Stimulated activated CD4-positive, alpha-beta T cell treated with anti-CD3 and anti-CD28 coated beads, TNF-alpha, amount 100 ng/mL, for 48 hours (primary cell): Measurements from ENCODE around the gene DMGDH.

Source experiments
- DNase-seq, 3 donors: peaks; one replicate each; pipeline ENCODE4 v3.0.0-alpha.2; 2020; ENCODE audit warnings: low read depth in 3 of 3

The DMGDH gene

GRCh38 chr5:79069488-79070349 lies at the start of gene DMGDH, which contains the start of gene BHMT2:
Gene DMGDH (minus strand): TSS chr5:79069674. CDS start chr5:79069620, 54 bp downstream.
Gene BHMT2 (plus strand): TSS chr5:79069767. CDS start chr5:79069783, 16 bp downstream.
- DNase-seq = no peak

DNA sequence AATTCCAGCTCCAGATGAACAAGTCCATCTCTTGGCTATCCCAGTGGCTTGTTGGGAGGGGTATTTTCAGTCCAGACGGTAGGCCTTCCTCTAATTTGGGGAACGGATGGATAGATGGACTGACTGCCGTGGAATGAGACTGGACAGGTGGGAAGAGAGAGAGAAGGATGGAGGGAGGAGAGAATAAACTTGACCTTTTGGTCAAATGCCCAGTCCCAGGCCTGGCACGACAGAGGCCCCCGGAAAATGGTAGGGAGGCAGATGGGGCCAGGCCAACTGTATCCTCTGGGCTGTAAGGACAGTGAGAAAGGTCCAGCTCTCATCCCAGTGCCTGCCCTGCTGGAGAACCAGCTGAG lies 43.2 kb upstream of the DMGDH start:
- DNase-seq = no peak

DNA sequence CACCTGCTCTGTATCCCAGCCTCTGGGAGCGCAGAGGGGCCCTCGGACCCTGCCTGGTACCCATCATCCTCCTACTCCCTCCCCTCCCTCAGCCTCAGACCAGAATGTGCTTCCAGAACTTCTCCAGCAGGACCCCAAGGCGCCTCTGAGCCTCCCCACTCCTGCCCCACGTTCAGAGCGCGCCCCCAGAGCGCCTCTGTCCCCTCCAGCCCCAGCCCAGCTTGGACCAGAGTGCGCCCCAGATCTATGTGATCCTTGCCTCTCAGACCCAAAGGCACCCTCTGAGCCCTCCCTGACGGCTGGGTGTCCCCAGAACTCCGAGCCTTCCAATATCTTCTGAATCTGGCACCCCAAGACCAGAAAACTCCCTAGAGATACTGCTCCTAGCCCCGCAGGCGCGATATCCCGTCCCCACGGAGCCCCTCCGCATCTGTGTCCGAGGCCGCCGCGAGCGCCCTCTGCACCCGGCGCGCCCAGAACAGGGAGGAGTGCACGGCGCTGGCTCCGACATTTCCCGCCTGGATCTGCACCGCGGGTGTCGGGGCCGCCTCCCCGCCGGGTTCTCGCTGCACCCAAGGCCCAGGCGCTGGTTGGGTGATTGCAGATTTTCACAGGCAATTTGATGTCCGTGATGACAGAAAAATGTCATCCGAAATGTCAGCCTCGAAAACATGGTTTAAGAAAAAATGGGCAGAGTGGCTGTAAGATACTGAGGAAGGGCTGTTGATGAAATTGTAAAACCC lies 42.7 kb upstream of the DMGDH start:
- DNase-seq = no peak

GRCh38 chr5:79111387-79111959 lies 42.0 kb upstream of the DMGDH start, which contains the start of gene BHMT:
Gene BHMT (plus strand): TSS chr5:79111809. CDS start chr5:79111886, 77 bp downstream.
- DNase-seq = no peak

DNA sequence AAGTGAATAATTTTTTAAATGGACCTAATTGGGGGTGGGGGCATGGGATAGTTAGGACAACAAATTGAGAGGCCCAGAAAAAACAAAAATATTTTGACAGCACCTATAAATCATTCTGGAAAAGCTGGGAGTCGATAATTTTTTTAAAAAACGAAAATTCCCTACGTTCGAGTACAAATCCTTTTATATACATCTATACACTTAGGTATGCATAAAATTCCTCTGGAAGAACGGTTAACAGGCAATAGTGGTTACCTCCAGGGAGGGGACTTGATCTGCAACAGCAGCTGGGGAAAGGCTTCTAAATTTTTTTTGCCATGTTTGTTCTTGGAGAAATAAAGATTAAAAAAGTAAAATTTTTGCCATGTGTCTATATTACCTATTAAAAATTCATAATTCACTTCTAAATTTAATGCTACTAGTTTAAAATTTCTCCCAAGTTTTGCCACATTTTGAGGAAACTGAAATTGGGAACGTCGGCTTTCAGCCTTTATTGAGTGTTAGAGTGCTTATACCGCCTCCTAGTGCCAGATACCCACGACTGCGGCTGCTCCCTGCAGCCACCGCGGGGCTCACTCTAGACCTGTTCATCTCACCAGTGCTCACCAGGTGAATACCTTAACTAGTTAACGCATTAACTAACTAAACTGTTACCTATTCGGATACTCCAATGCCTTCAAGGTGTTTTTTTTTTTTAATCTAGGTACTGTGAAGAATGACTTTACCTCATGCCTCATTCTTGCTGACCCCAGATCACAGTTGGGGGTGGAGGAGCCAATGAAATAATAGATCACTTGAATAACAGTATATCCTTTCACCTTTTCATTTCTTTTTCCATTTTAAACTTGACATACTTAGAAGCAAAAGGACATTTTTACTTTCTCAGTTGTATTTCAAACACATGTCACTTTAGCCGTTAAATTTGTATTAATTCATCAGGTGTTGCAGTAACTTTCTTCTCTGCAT lies 40.3 kb upstream of the DMGDH start:
- DNase-seq = peak in 2 of 3 donors; percentile 10 to 19

DNA sequence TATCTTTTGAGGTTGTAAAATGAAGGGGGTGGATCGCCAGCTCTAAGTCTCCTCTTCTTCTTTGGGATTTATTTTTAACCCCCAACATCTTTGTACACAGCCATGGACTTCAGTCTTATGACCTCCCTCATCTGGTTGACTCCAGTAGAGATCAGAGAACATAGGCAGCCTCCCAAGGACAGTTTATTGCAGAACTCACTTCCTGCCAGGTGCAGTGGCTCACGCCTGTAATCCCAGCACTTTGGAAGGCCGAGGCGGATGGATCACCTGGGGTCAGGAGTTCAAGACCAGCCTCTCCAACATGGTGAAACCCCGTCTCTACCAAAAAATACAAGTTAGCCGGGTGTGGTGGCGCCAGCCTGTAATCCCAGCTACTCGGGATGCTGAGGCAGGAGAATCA lies 39.3 kb upstream of the DMGDH start:
- no peak for DNase-seq

DNA sequence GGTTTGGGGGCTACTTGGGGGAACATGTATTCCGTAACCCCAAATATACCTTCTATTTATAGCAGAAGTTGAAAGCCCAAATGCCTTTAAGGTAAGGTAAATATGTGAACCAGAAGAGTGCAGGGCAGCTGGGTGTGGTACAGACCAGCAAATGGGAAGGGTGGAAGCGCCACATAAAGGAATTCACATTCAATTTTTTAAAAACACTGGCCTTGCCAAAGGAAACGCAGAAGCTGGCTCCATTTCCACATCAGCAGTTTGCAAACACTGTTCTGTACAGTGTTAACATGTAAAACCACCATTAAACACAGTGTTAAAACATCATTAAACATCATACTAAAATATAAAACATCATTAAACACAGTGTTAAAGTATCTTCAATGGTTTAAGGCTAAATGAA lies 38.6 kb upstream of the DMGDH start:
- no peak for DNase-seq

DNA sequence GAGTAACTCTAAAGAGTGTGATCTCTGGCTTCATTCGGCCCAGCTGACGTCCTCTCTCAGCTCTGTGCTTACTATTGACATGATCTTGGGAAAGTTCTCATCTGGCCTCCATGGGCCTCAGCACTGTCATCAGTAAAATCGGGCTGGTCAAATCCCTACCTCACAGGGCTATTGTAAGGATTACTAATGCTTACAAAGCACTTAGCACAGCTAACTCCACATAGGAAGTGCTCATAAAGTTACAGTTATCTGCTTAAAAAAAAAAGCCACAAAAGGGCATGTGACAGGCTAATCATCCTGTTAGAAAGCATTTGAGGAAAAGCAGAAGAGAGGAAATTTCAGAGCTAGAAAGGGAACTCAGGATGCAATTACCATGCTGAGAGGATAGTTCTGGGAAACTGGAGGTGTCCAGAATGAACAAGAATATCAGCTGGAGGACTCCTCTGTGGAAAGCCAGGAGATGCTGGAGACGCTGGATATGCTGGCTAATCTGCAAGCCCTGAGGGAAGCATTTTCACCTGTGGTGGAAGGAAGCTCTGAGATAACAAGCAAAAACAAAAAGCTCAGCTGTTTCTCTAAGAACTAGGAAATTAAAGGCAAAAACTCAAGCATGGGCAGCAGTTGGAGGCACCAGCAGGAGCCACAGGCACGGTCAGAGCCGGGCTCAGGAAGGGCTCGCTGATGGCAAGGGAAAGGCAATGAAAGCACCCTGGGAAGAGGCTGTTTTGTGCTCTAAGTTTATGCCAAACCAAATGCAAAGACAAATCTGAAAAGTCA lies 37.7 kb upstream of the DMGDH start:
- DNase-seq = no peak

DNA sequence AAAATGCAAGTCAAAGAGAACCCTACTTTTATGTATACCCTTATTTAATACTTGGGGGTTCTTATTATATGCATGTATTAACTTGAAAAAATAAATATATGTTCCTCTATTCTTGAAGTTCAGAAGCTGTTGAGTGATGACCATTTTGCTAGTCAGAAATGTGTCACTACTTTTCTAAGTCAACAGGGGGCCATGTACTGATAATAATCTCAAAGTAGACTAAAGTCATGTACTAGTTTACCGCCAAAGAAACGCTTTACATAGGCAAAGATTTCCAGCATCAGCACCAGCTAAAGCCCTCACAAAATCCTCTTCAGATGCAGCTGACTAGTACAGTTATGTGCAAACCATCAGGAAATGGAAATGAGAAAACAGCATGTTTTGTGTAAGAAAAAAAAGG lies 36.4 kb upstream of the DMGDH start:
- no peak for DNase-seq

GRCh38 chr5:79093762-79094161 lies 24.3 kb upstream of the DMGDH start:
- DNase-seq = no peak

DNA sequence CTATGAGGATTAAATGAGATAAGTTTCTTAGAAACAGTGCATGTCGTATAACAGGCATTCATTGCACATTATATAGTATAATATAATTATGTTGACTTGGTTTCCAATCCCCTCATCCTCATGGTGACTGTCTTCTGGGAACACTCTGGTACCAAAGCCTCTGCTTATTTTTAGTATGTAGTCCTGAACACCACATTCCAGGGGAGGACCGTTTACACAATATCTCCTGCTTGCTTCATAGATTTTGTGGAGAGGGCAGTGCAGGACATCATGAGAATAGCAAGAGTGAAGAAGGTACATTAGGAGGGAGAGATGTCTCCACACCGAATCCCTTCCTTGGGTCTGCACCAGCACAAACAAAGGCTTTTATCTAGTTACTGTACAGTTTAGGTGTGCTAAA lies 21.6 kb upstream of the DMGDH start:
- no peak for DNase-seq

- DNase-seq = no peak
These were observed 19.0 kb upstream of the DMGDH start for GRCh38 chr5:79088507-79088906.

- no peak for DNase-seq
These were observed 16.6 kb upstream of the DMGDH start for GRCh38 chr5:79086116-79086515.

- no peak for DNase-seq
These were observed 12.3 kb upstream of the DMGDH start for GRCh38 chr5:79081779-79082178.

GRCh38 chr5:79080804-79081203 lies 11.3 kb upstream of the DMGDH start:
- DNase-seq = no peak

GRCh38 chr5:79077680-79078365 lies 8.3 kb upstream of the DMGDH start:
- no peak for DNase-seq

DNA sequence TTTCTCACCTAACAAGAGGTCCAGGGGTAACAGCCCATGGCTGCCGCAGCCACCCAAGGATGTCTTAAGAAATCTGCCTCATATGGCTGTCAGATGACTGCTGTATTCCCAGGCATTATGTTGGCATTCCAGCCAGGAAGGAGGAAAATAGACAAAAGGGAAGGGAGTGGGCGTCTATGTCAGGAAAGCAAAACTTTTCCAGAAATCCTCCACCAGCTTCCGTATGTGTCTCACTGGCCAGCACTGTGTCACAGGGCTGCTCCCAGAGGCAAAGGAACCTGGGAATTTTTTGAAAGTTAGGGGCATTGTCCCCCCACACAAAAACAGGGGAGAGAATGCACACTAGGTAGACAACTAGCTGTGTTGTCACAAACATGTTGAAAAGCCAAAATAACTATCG lies 7.3 kb upstream of the DMGDH start:
- DNase-seq = no peak

GRCh38 chr5:79075646-79076426 lies 6.4 kb upstream of the DMGDH start:
- DNase-seq = no peak

DNA sequence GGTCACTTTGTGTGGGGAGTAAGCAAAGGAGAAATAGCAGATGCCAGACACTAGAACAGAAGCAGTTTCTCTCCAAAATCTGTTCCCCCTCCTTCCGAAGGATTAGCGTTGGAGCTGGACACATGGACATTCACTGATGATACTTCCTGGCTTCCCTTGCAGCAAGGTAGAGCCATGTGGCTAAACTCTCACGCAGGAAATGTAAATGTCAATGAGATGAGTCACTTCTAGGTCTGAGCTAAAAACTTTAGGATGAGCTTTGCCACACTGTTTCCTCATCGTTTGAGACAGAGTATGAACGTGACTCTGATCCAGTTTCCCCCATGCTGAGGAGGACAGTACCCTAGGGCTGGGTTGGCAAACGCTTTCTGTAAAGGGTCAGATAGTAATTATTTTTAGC lies 5.2 kb upstream of the DMGDH start:
- no peak for DNase-seq
